Stimulated activated naive CD8-positive, alpha-beta T cell treated with anti-CD3 and anti-CD28 coated beads, Interleukin-15, Interleukin-2, amounts not matched to agents 100 U/mL and 50 U/mL, for 24 hours (primary cell): ENCODE data around the gene COL23A1.
A peak's percentile ranks its signal among the peaks of the same experiment; 100 is the strongest.

Experiments used
- ATAC-seq: fragments of 150-1000 bp; cut with Tn5 transposase; one replicate; pipeline ENCODE4 v1.10.0; 2021
- DNase-seq: peaks from one replicate; pipeline ENCODE4 v3.0.0; 2021

The COL23A1 gene

DNA sequence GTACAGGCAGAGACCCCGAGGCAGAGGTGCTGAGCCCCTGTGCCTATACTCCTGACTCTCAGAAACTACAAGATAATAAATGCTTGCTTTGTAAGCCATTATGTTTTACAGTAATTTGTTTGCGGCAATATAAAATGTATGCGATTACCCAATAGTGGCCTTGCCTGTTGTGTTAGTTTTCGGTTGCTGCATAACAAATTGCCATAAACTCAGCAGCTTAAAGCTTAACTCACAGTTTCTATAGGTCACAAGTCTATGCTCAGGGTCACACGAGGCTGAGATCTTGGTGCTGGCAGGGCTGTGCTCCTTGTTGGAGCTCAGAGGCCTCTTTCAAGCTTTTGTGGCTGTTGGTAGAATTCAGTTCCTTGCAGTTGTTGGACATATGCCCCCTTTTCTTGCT lies 114.8 kb downstream of the COL23A1 start:
- ATAC-seq: no peak
- DNase-seq: no peak

DNA sequence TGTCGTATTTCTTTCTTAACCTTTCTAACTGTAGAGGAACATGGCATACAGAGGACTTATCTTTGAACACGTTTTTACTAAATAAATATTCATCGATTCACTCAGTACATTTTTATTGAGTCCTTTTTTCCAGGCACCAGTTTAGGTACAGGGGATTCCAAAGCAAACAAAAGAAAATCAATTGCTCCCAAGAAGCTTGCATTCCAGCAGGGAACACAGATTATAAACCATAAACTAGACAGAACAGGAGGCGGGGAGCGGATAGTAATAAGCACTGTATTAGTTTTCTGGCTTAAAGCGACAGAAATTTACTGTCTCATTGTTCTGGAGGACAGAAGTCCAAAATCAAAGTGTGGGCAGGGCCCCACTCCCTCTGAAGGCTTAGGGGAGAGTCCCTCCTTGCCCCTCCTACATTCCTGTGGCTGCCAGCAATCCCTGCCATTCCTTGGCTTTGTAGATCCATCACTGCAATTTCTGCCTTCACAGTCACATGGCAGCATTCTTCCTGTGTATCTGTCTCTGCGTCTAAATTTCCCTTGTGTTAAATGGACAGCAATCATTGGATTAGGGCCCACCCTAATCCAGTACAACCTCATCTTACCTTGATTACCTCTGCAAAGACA lies 115.5 kb downstream of the COL23A1 start:
- ATAC-seq: no peak
- no peak for DNase-seq

DNA sequence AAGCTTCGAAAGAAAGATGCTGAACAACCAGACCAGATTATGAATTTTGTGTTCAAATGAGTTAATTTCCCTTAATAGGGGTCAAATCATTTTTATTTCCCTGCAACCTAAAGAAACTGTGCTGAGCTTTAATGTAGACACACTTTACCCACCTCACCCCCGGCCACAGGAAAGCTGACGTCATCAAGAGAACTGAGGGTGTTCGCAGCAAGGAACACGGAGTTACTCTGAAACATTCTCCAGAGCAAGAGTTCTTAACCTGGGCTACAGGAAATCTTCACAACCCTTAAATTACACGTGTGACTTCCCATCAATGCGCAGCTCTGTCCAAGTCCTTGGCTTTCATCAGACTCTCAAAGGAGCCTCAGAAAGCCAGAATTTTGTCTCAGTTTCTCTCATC lies 116.3 kb downstream of the COL23A1 start:
- no peak for ATAC-seq
- DNase-seq: no peak

DNA sequence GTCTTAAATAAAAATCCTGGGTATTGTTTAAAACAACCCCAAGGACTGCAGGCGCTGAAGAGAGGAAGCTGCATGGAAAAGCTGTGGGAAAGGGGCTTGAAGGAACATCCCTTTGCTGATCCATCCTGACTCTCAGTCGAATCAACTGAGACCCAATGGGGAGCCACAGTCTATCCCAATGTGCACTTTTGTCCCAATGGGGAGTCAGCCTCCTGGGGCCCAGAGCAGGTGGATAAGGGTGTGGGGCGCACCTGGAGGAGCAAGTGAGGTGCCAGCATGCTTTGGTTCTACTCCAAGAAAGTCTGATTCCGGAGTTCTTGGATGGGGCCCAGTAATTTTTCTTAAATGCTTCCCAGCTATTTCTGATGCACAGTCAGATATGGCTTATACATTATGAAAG lies 118.1 kb downstream of the COL23A1 start:
- ATAC-seq (no peak), DNase-seq (no peak)

DNA sequence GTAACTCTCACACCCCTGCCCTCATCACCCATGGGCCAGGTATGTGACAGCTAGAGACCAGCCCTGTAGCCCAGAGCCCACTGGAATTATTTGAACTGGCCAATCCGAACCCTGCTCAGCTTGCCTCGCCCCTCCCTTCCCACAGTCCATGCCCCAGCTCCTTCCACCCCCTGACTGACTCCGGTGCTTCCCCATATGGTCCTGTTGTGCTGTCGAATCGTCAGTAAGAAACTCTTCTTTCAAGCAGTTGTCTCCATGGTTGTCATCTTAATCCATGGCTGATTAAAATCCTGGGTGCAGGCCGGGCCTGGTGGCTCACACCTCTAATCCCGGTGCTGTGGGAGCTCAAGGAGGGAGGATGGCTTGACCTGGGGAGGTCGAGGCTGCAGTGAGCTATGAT lies 118.5 kb downstream of the COL23A1 start:
- no peak for DNase-seq
- no peak for ATAC-seq

DNA sequence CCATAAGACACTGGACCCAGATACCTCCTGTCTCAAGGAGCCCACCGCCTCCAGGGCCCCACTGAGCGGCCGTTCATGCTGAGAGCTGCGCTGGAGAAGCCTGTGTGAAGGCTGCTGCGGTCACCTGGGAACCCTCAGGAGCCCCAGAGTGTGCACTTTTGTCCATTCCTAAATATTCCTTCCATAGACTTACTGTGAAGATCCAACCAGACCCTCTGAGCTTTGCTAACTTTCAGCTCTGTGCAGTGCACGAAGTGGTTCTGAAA lies 119.5 kb downstream of the COL23A1 start:
- ATAC-seq (no peak), DNase-seq (no peak)

DNA sequence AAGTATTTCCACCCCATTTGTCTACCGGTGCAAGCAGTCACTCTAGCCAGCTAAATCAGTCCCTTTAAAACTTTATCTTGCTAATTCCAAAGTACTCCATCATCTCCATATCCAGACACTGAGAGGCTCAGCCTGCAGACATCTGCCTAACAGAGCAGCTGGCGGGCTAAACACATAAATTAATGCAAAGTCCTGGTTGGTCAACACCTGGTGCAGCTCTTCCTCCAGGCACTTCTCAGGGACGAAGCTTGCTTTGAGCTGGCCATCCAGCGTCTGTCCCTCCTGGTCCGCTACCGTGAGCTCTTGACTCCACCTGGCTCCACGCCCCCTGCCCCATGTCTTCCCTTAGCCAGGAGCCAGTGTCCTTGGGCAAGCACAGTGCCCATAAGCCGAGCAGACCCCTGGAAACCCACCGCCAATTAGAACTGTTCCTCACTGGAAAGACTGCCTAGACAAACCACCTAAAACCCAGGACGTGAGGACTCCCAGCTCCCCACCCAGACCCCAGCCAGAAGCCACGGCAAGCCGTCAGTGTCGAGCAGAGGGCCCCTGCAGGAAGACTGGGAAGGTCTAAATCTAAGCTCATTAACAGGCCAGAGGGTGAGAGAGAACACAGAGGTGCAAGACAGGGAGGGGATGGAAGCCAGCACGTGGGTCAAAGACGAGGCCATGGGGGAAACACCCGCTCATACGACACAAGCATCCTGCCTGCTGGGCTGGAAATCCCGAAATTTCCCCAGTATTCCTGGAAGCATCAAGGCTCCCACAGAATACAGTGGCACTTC lies 120.0 kb downstream of the COL23A1 start:
- ATAC-seq (no peak), DNase-seq (no peak)

DNA sequence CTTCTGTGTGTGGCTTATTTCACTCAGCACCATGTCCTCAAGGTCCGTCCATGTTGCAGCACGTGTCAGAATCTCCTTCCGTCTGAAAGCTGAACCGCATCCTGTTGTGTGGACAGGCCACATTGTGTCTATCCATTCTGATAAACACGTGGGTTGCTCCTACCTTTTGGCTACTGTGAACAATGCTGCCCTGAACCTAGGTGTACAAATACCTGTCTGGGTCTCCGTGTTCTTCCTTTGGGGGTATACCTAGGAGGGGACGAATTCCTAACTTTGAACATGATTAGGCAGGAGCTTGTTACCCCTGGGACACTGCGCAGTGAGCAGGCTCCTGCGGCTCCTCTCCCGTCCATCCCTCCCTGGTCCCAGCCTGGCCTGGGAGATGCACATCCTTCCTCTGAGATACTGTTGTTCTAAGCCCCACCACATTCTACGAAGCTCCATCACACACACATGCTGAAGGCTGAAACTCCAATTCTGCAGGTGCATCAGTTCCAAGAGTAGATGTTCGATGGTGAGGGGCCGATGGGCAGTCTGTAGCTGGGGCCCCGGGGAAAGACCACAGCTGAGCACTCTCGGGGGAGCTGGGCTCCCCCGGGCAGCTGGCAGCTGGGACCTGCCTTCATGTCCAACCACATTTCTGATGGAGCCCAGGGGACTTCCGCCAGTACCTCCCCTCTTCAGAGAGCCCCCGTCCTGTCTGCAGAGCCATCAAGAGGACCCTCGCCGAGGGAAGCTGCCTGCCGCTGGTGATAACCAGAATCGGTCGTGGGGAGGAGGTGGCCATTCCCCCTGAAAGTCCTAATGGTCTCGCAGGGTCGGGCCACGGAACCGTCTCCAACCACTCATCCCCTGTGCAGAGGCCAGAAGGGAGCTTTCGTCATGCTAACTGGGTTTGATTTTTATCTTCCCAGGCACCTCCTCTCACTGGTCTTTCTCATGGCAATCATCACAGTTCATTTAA lies 120.9 kb downstream of the COL23A1 start:
- ATAC-seq: no peak
- no peak for DNase-seq

DNA sequence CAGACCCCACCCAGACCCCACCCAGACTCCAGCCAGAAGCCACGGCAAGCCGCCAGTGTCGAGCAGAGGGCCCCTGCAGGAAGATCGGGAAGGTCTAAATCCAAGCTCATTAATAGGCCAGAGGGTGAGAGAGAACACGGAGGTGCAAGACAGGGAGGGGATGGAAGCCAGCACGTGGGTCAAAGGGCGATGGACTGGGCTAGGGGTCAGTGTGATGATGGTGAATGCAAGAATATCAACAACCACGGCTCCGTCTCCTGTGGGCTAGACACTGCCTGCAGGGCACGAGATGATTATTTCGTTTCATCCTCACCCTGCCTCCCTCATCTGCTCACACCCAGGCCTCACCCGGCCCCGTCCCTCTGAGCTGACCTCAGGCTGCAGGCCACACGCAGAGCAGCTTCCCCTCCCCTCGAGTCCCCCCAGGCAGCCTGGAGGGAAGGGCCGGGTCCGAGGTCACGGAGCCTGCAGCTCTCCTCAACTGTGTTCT lies 122.0 kb downstream of the COL23A1 start:
- ATAC-seq (no peak), DNase-seq (no peak)

DNA sequence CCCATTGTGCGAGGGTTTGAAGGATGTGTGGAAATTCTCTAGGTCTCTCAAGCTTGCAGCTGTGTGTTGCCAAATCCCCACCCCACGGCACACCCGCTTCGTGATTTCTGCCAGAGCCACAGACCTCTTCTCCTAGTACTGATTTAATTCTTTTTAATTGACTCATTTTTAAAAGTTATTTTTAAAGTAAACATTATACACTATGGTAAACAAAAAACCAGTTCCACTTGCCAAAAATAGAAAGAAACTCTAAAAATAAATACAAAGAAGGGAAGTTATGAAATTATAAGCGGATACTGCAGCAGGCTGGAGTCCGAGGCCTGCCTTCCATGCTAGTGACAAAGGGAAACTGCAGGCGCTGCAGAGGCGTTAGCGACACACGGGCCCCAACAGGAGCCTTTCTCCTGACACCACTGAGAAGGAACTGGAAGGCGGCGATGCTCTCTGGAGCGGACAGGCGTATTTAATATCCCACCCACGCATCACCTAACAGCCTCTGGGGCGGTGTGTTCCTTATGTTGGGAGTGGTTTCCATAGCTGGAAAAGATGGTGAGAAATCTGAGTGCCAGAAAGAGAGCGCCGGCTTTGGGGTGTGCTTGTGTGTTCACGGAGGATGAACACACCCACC lies 122.5 kb downstream of the COL23A1 start:
- ATAC-seq (no peak), DNase-seq (no peak)

DNA sequence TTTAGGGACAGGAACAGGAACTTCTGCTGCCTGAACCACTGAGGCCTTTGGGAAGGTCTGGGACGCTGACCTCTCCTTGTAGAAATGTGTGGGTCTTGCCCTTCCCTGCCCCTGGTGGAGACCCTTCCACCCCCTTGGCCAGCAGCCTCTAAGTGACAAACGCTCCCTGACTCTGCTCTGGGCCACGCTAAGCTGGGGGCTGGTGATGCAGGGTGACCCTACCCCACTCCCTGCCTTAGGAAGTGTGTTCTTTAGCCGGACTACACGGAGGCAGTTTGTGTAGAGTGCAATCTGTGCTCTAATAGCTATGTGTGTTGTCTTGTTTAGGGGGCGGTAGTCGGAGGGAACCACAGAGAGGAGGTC lies 123.0 kb downstream of the COL23A1 start:
- DNase-seq (no peak), ATAC-seq (no peak)

DNA sequence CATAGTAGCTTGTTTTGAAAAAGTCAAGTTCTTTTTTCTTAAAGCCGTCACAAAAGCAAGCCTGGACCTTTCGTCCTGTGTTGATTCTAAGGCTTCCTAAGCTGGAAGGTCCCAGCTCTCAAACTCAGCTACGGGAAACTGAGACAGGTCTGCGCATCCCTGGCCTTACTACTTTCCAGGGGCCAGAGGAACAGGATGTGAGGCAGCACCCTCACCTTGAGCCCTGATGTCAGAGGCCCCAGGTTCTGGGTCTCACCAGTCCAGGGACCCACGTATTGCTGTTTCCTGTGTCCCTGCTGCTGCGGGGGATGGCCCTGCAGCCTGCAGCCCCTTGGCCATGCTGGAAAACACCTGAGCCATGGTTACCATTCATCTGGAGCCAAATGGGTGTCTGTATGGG lies 123.9 kb downstream of the COL23A1 start:
- no peak for DNase-seq
- ATAC-seq: no peak

DNA sequence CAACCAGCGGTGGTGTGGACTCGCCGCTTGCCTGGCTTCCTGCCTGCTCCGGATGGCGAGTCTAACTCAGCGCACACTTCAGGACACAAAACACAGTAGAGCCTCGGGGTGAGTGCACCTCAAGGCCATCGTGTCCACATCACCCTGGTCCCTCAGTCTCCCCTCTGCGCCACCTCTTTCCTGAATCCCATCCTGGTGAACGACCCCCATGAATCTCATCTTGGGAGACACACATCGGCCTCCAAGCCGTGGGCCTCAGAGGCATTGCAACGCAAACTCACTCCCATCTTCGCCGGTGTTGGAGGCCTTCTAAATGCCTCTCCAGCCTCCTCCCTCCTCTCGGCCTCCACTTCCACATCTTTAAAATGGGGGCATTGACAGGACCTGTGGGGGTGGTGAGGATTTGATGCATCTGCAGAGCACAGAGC lies 124.3 kb downstream of the COL23A1 start:
- no peak for DNase-seq
- no peak for ATAC-seq

DNA sequence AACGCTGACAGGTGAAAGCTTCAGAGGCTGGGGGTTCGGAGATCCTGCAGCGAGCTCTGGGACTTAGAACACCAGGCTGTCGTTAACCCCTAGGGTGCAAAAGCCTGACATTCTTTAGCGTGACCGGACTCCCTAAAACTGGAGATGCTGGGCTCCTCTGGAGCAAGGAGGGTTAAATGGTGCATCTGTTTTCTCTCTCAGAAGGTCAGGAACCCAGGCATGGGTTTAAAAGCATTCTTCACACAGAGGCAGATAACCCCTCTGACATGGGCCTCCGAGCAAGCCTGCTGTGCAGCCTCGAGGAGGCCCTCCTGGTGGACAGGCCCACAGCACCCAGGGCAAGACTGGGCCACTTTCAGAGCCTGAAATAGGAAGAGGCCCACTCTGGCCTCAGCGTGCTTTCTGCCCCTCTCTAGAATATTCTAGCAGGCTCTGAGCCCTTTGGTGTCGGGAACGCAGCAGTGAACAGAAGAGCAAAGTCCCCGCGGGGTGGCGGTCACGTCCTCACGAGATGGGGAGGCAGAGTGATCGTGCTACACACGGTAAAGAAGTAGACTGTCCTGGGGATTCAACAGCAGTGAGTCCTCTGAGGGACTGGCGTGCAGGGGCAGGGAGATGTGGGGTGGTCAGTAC lies 124.8 kb downstream of the COL23A1 start:
- ATAC-seq (no peak), DNase-seq (no peak)

DNA sequence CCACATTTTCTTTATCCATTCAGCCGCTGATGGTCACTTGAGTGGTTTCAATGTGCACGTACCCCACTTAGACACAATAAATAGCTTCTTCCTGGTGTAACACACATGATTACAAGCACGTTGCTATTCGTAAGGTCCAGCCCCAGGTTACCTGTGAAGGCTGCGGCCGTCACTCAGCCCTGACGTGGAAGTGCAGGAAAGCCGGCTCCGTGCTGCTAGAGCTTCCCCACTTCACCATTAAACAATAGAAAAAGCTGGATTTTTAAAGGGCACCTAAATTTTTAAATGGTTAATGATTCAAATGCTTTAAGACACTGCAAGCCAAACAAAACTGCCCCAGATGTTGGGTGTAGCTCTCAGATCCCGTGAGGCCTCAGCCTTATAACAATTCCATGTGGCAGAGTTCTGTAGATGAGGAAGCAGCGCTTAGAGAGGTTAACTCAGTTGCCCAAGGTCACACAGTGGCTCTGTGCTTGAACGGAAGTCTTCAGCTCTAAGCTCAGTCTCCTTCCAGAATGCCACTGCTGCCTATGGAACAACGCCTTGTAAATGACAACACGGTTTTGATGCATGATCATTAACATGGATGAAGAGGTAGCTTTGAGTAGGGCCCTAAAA lies 125.7 kb downstream of the COL23A1 start:
- DNase-seq (no peak), ATAC-seq (no peak)

DNA sequence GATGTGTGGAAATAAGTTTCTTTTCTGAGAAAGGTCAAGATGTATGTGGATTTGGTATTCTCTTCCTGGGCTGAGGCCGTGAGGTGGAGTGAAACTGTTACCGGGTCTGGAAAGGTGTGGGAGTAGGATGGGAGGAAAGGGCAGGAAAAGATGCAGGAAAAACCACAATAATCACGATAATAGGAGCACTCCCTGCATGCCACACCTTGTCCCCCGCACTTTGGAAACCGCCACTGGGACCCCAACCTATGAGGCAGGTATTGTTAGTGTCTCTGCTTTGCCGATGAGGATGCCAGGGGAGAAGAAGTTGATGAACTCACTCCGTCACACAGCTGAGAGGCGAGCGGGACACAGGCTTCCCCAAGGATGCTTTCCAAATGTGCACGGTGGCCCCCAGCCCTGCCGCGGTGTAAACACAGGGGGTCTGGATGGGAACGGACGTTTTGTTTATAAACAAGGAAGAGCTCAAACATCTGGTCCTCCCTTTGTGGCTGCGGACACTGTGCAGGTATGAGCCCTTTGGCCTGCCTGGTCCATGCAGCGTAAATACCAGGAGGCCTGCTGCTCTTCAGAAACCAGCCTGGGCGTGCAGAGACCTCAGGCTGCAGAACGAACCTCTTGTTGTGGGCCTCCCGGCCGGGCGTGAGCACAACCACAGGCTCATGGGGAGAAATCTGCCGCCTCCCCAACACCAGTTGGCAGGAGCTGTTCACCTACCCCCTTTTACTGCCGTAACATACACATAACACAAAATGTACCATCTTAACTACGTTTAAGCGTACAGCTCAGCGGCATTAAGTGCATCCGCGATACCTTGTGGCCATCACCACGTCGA lies 126.7 kb downstream of the COL23A1 start:
- DNase-seq (no peak), ATAC-seq (no peak)

DNA sequence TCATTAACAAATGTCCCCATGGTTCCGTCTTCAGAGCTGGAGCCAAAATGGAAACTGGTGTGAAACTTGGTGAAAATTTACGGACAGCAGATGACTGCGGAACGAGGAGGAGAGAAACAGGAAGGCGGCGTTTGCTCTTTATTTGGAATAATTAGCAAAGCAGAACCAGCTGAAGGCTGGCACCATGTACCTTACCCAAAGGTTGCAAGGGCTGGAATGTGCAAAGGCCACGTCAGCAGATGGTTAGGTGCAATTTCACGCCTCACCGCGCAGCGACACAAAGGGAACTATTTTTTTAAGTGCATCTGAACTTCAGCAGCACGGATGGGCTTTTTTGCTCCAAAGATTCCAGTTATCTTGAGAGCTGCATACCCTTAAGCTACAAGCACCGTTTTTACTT lies 127.4 kb downstream of the COL23A1 start:
- DNase-seq (no peak), ATAC-seq (no peak)

DNA sequence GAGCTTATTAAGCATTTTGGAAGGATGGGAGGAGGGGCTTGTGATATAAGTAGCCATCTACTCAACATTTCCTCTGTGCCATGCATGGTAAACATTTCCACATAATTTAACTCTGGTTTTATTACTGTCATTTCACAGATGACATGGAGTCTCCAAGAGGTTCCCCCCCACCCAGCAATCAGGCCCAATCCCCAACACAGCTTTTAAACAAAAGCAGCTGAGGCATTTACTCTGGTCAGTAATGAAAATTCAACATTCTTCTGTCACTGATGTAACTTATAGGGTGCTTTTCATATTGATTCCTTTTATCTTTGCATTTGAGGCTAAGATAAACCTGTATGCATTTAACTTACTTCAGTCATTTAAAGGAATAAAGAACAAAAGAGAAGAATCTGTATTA lies 128.1 kb downstream of the COL23A1 start:
- no peak for ATAC-seq
- DNase-seq: no peak

DNA sequence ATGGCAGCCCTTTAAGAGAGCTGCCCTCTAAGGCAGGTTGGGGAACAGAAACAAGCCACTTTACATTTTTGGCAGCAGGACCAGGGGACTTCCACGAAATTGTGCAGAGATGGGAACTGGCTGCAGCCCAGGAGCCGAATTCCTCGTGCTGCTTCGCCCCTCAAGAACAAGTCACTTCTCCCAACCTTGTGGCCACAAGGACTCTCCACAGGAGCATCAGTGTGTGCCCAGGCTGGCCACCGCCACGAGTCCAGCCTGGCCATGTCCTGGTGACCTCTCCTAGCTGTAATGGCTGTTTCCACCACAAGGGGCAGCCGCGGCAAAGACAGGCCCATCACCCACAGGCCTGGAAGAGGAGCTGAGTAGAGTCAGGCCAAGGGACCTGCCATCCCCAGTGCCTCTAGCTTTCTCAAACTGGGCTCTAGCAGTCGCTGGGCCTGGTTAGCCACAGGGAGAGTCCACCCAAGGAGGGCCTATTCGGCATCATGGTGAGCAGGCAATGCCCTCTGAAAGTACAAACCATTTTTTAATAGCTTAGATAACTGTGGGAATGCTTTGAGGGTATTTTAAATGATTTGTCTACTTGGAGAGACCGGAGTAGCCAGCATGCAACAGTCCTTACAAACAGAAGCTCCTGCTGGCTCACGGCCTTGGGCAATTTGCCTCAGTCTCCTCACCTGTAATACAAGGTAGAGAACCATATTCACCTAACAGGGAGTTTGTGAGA lies 129.0 kb downstream of the COL23A1 start:
- DNase-seq (peak; percentile 68), ATAC-seq (peak; percentile 91)

DNA sequence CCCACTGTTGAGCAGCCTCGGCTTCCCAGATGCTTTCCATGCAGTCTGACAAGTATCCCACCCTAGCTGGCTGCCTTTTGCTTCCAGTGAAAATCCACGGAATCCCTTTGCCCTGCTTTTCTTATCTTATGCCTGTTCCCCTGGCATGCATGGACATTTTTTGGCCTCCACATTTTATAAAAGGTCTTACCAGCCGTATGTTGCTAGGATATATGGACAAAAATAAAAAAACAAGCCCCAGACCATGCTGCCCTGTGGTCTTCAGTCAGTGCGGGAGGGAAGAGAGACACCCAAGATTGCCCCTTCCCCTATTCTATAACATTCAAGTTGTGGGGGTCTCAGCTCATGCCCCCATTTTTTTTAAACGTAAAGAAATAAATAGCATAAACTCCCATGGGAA lies 129.6 kb downstream of the COL23A1 start:
- ATAC-seq: no peak
- DNase-seq: no peak
